HG03460 (cell line): ENCODE results near the gene TNS3.

Source experiments
- ATAC-seq: cut with Tn5 transposase; IDR thresholded peaks from one replicate; pipeline ENCODE4 v1.9.1; 2021; ENCODE audit not compliant: unreplicated experiment

TNS3 gene

DNA sequence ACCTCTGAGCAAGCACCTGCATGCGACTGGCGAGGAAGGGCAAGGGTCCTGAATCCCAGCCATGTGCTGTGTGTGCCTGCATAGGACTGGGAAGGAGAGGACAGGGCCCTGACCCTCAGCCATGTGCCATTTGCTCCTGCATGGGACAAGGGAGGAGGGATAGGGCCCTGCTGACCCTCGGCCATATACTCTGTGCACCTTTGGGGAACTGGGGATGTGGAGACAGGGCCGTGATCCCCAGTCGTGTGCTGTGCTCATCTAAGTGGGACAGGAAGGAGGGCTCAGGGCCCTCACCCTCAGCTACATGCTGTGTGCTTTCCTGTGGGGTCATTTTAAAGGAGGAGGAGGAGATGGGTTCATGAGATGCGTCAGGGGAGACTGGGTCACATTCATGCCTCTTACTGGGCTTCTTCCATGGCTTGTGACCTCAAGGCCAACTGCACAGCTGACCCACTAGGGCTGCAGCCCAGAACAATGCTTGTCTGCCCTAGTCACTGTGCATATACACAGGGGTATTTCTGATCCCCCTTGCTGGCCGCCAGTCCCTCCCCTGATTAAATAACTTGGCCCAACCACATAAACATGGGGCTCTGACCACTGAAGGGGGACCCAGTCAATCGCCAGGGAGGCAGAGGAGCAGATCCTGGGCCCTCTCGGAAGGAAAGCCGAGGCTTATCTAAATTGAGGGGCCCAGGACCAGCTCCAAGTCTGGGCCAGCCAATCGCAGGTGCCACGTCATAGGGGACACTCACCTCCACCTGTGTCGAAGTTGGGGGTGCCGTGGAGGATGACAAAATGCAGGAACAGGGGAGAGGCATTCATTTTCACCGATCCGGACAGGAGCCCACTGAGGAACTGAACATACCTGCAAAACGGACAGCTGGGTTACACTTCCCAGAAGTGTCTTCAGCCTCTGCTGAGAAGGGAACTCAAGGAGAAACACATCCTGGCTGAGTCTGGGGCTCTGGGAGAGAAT is 167.3 kb downstream of the TNS3 start:
- no peak for ATAC-seq

DNA sequence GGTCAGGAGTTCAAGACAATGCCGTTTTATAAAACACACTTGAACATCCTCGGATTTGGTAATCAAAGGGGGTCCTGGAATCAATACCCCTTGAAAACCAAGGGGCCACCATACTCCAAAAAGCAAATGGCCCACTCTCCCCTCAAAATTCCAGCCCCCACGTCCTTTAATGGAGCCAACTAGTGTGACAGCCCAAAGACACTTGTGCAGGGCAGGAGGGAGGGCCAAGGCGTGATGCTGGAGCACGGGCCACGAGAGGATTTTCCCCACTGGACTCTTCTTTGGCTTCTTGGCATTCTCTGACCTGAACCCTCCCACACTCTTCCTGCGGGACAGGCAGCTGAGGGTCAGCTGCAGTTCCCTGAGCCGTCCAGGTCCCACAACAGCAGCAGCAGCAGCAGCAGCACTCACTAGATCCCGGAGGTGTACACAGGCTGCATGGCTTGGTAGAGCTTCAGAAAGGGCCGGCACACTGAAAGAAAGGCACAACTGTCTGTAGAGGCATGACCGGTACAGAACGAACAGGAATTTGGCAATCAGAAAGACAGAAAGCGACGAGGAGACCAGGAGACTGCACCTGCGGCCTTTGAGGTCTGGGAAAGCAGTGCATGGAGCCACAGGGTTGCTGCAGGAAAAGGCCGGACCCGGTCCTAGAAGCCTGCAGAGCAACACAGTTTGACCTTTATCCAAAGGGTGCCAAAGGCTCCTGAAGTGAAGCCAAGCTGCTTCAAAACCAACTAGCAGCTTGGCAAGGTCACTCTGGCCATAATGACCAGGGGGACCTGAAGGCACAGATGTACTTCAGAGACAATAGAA is 168.2 kb downstream of the TNS3 start:
- ATAC-seq = no peak

GRCh38 chr7:47411901-47412300 is 170.0 kb downstream of the TNS3 start:
- ATAC-seq = no peak

- no peak for ATAC-seq
Observed at GRCh38 chr7:47411281-47411869, 170.5 kb downstream of the TNS3 start.

GRCh38 chr7:47408675-47409074 is 173.2 kb downstream of the TNS3 start:
- ATAC-seq = no peak

DNA sequence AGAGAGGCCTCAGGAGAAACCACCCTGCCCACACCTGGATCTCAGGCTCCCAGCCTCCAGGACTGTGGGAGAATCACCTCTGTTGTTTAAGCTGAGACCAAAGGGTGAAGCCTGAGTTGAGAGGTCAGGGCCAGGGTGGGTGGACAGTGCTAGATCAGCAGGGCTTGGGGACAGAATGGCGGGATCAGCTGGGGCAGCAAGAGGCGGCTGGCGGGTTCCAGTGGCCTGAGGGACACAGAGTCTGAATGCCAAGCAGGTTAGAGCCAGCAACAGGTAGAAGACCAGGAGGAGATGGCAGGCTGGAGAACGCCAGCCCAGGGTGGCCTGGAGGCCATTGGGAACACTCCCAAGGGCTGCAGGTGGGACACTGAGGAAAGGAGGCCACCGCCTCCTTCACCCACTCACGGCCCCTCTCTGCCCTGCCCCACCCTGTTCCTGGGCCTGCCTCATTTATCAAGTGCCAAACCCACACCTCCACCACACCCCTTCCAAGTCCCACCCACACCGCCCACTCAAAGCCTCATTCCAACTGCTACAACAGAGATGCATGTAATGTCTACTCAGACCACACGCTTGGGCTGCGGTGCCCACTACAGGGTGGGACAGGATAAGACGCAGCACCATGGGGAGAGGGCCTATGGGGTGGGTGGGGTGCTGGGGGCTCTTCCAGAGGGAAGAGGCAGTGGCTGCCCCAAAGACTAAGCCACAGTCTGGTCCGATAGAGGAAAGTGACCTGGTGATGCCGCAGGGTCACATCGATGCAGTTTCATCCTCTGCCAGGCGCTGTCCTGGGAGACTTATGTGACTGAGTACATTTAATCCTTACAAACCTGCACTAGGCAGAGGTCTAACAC is 173.9 kb downstream of the TNS3 start:
- ATAC-seq = no peak

- no peak for ATAC-seq
Observed at GRCh38 chr7:47407136-47407535, 174.8 kb downstream of the TNS3 start.

GRCh38 chr7:47406801-47407129 is 175.1 kb downstream of the TNS3 start:
- ATAC-seq = no peak

GRCh38 chr7:47405921-47406800 is 175.8 kb downstream of the TNS3 start:
- no peak for ATAC-seq

DNA sequence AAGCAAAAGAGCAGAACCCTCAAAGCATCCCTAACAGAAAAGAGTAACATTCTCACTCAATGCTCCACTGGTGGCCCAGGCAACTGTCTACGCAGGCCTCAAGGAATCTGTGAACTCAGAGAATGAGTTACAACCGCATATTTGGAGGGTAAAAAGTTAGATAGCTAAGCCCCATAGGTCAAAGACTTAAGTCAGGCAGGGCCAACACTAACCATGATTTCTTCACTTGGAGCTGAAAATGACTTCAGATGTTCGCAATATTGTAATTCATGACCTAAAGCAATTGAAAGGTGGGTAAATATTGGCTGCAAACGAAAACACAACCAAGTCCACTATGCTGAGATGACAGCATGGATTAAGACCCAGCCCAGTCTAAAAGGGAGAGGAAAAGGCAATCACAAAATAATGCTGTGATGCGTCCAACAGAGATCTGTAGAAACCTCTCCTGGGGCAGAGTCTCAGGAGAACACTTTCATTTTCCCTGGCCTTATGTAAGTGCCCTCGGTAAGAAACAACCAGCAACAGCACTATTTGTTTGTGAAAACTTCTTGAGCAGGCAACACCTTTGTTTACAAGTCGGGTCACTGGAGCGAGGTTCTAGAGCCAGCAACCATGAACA is 176.5 kb downstream of the TNS3 start:
- ATAC-seq = no peak

- no peak for ATAC-seq
Observed at GRCh38 chr7:47404010-47404409, 177.9 kb downstream of the TNS3 start.

GRCh38 chr7:47402941-47403866 is 178.7 kb downstream of the TNS3 start:
- no peak for ATAC-seq

- no peak for ATAC-seq
Observed at GRCh38 chr7:47401611-47402570, 180.0 kb downstream of the TNS3 start.

GRCh38 chr7:47400741-47401206 is 181.1 kb downstream of the TNS3 start:
- no peak for ATAC-seq

- ATAC-seq = no peak
Observed at GRCh38 chr7:47400001-47400400, 181.9 kb downstream of the TNS3 start.

DNA sequence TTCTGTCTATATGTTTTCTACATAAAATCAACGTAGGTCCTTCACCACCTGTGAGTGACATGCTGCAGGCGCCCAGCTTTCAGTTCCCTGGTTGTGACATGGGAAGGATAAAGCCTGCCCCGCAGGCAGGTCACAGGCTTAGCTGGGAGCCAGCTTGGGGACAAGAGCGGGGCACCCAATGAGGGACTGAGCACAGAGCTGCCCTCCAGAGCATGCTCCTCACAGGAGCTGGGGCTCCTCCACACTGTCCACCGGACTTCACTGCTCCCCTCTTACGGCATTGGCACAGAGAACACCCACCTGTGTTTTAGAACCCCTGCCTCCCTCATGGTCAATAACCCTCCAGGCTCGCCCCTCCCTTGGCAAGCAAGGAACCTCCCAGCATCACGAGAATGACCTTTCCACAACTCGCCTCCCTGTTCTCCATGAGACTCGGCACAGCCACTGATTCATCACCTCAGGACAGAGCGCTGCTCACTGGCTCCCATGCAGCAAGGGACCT is 187.1 kb downstream of the TNS3 start:
- ATAC-seq = no peak

GRCh38 chr7:47394216-47394615 is 187.7 kb downstream of the TNS3 start:
- ATAC-seq = no peak
